G401 (cell line): Measurements from ENCODE around the gene SPHK2. TPM values are rescaled to one million over a fixed set of nuclear protein-coding genes. Genes with fewer than 3 reads are reported as not detected.
"Not testable (repeated sequence)": the region's sequence is repeated elsewhere in the genome, so short reads cannot be mapped to it uniquely, and the experiment has no call there.

Experiments used
- DNase-seq: peaks from one replicate; pipeline ENCODE4 v3.0.0-alpha.2; 2015; ENCODE audit warnings: low spot score
- in situ Hi-C: cut with HindIII; loops from 2 replicates; pipeline ENCODE4 v1.10.0; 2016; ENCODE audit warnings: low sequenced_read_pairs, mixed read lengths
- total RNA-seq: library from RNA; depleted of rRNA; stranded (reverse); fragments of >200 nt; shearing (Covaris generic); gene quantifications from 2 replicates; pipeline ENCODE4 v1.2.3, GENCODE V29; 2014

Gene SPHK2
- total RNA-seq, 1 experiment from 2014 or later: 16.5 TPM

GRCh38 chr19:48646722-48647216, 27.5 kb downstream of the SPHK2 start:
- no peak for DNase-seq
- in situ Hi-C loops: no loop called here

DNA sequence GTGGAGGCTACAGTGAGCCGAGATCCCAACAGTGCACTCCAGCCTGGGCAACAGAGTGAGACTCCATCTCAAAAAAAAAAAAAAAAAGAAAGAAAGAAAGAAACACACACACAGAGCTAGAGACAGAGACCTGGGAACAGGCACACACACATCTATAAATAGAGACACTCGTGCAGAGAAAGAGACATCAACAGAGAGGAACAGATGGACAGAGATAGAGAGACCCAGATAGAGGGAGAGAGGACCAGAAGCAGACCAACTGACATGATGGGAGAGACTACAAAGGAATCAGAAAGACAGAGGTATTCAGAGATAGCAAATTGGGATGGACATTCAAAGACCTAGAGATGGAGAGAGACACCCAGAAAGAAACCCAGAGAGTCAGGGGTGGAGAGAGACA, 28.8 kb downstream of the SPHK2 start:
- peak; percentile 87 for DNase-seq
- in situ Hi-C loops: no loop called here

DNA sequence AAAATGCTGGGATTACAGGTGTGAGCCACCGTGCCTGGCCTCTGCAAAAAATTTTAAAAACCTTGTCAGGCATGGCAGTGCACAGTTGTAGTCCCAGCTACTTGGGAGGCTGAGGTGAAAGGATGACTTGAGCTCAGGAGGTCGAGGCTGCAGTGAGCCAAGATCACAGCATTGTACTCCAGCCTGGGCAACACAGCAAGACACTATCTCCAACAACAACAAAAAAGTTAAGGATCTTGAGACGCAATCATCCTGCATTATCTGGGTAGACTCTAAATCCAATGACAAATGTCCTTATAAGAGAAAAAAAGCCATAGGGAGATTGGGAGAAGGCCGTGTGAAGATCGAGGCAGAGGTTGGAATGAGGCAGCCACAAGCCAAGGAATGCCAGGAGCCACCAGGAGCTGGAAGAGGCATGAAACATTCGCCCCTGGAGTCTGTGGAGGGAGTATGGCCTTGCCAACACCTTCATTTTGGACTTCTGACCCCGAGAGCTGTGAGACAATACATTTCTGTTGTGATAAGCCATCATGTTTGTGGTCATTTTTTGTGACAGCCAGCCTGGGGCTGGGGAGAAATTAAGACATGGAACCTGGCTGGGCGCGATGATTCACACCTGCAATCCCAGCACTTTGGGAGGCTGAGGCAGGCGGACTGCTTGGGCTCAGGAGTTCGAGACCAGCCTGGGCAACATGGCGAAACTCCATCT, 31.8 kb downstream of the SPHK2 start:
- in situ Hi-C loops: no loop called here
- DNase-seq: no peak

GRCh38 chr19:48651683-48652048, 32.4 kb downstream of the SPHK2 start:
- in situ Hi-C loops: no loop called here

GRCh38 chr19:48654299-48655059, 35.2 kb downstream of the SPHK2 start:
- DNase-seq: no peak
- in situ Hi-C loops: no loop called here

More at GRCh38 chr19:48651683-48652048, 32.4 kb downstream of the SPHK2 start:
- no peak for DNase-seq

- peak; percentile 33 for DNase-seq
- in situ Hi-C loops: no loop called here
These were observed 37.7 kb downstream of the SPHK2 start for GRCh38 chr19:48656840-48657474.

DNA sequence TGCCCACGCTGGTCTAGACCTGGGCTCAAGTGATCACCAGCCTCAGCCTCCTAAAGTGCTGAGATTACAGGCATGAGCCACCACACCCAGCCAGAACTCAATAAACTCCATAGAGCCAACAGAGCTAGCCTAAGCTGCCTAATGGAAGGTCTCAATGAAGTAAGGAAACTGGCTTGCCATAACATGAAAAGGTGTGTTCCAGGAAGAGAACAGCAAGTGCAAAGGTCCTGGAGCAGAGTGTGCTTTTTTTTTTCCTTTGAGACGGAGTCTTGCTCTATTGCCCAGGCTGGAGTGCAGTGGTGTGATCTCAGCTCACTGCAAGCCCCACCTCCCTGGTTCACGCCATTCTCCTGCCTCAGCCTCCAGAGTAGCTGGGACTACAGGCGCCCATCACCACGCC, 38.5 kb downstream of the SPHK2 start:
- DNase-seq, in situ Hi-C loops: not testable (repeated sequence)

- no peak for DNase-seq
- in situ Hi-C loops: no loop called here
These were observed 39.2 kb downstream of the SPHK2 start for GRCh38 chr19:48658483-48658882.

GRCh38 chr19:48659768-48660167, 40.5 kb downstream of the SPHK2 start:
- DNase-seq: peak; percentile 58
- in situ Hi-C loops: no loop called here

DNA sequence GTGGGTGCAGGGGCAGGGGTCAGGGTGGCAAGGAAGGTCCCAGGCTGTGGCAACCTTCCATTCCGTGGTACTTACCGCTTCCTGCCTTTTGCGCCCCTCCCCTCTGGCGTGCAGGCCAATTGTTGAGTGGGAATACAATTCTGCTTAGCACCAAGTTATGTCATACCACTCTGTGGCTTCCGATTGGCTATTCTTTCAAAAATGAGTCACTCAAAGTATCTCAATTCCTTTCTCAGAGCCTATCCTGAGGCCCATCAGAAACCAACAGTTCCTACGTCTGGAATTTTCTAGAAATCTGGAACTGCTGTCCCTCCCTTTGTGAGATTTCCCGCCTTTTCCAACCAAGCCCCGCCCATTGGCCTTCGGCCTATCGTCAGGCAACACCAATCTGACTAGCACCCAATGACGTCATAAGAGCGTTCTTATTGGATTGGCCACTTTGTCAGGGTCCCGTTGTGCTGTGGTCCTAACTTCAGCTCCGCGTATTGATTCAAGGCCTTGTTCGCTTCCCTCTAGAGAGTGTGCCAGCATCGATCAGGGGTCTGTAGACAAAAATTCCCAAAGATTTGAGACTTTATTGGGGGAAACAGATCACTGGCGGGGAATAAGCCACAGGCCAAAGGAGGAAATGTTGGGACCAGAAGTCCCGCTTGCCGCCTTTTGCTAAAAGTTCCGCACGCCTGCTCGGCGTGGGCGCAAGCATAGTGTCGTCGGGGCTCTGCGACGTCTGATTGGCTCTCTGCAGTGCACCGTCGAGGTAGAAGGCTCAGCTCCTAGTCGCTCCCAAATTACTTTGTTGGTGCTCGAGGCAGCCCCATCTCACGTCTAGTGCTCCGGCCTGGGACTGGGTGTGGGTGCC, 41.8 kb downstream of the SPHK2 start:
- in situ Hi-C loops: no loop called here
- DNase-seq: peak; percentile 95

DNA sequence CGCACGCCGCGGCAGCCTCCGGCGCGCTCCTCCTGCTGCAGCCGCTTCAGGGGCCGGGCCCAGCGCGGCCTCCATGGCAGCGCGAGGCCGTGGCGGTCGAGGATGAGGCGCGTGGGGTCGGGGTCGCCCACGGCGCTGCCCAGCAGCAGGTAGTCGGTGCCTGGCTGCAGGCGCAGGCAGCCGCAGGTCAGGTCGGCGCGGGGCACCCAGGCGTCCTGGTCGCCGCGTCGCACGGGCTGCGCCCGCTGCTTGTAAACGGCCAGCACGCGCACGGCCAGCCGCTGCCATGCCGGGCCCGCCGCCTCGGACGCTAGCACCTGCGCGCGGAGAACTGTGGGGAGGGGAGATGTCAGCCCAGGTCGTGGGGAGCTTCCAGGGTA, 42.4 kb downstream of the SPHK2 start:
- no peak for DNase-seq
- in situ Hi-C loops: no loop called here

DNA sequence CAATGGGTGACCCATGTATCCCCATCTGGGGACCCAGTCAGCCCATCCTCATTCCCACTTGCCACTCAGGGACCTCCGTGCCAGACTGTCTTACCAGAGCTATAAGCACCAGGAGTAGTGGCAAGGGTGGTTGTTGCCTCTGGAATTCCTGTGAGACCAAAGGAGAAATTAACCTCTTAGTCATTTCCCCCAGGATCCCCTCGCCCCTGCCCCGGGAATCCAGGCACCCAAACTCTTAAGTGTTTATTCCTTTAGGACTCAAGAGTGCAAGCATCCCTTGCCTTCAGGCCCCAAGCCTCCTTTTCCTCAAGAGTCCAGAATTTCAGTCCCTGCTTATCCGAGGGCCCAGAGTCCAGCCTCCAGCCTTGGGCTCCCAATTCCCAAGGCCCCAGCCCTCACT, 44.4 kb downstream of the SPHK2 start:
- no peak for DNase-seq
- in situ Hi-C loops: no loop called here

DNA sequence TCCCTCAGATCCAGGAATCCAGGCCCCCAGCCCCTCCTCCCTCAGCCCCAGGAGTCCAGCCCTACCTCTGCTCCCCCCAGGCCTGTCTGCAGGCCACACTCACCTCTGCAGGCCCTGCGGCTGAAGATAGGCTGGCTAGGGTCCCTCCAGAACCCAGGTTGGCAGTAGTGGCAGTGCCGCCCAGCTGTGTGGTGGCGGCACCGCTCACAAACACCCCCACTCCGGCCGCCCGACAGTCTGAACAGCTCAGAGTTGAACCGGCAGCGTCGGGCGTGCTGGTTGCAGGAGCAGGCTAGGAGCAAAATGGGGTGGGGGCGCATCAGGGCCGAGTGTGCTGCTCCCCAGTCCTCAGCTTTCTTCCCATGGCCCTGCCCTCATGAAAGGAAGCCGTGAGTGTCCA, 45.2 kb downstream of the SPHK2 start:
- no peak for DNase-seq
- in situ Hi-C loops: no loop called here

- DNase-seq: no peak
These were observed 46.5 kb downstream of the SPHK2 start for GRCh38 chr19:48665786-48666185.

DNA sequence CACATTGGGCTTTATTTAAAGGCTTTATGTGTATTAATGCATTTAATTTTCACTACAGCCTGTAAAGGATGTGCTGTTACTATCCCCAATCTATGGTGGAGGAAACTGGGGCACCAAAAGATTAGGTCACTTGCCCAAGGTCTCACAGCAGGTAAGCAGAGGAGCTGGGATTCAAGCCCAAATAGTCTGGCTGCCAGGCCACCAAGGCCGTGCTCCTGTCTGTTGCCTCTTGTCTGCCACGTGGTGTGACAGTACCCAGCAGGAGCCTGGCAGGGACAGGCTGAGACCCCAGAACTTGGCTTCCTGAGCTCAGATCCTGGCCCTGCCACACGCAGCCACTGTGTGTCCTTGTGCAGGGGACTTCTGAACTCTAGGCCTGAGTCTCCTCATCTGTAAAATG, 49.0 kb downstream of the SPHK2 start:
- peak; percentile 77 for DNase-seq
- in situ Hi-C loops: no loop called here

More at GRCh38 chr19:48665786-48666185, 46.5 kb downstream of the SPHK2 start:
- in situ Hi-C loops: no loop called here

GRCh38 chr19:48668761-48669160, 49.5 kb downstream of the SPHK2 start:
- no peak for DNase-seq
- in situ Hi-C loops: no loop called here

- DNase-seq: no peak
- in situ Hi-C loops: no loop called here
These were observed 50.8 kb downstream of the SPHK2 start for GRCh38 chr19:48669903-48670668.

DNA sequence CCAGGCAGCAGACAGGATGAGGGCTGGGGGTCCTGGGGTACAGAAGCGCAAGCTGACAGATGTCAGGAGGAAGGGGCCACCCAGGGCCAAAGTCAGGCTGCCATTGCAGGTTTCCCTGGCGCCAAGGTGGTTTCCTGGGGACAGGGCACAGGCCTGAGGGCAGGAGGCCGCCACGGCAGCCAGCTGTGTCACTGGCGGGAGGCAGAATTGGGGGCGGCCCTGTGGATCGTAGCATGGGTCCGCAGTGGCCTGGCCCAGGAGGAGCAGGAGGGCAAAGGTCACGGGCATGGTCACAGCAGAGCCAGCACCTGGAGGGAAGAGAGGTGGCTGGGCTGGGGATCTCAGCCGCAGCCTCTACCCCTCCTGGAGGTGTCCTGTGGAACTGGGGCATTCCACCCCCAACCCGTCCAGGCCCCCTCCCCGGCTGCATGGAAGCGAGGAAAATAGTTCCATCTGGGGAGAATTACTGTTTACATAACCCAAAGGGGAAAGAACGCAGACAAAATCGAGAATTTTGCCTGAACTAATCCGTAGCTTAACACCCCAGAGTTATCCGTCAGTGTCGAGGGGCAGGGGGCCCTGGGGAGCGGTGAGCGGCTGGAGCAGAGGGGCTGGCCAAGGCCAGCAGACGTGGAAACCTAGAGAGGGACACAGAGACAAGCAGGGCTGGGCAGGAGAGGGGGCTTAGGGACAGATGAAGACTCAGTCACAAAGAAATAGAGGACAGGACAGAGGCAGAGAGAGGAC, 51.6 kb downstream of the SPHK2 start:
- no peak for DNase-seq
- in situ Hi-C loops: no loop called here
